Measurements from ENCODE around the gene HMGN3.

DNA sequence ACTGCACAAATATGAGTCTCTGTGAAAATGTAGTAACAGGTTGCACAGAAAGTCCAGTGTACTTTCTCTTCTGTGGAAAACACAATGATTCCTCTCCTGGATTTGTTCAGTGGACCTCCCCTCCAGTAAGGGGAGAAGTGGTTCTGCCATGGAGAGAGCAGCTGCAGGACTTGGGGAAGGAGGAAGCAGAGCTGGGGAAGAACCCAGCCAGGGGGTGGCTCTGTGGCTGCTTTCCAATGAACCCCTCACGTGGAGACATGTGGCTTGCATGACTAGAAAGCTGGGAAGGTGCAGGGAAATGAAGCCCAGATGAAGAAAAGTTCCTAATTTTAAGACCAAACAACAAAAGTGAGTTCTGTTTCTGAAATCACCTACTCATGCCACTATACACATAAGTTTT lies 31.9 kb downstream of the HMGN3 start:
- no peak for TF ChIP-seq CTCF (IDR thresholded peaks at IDR 0.05 in 4 of 5, conservative IDR thresholded peaks at IDR 0.05 in 1 of 5)
- no peak for TF ChIP-seq POLR2A (IDR thresholded peaks at IDR 0.05)

All from gastrocnemius medialis (tissue), 4 donors.